Hypothalamus (tissue), 51 donors: ENCODE measurements around the gene SMARCD3.

Experiments
- DNase-seq, 51 donors: peaks; one replicate each; lab custom pipeline; 2025; lab: John Stamatoyannopoulos, UW

SMARCD3 gene

GRCh38 chr7:151273651-151274390, 25.3 kb upstream of the SMARCD3 start:
- DNase-seq, result no peak

- DNase-seq, result no peak
Observed at GRCh38 chr7:151272877-151273276, 24.4 kb upstream of the SMARCD3 start.

- peak in 1 of 51 donors; percentile 30 for DNase-seq
Observed at GRCh38 chr7:151272405-151272804, 23.9 kb upstream of the SMARCD3 start.

GRCh38 chr7:151271699-151272355, 23.3 kb upstream of the SMARCD3 start:
- DNase-seq, result peak in 3 of 51 donors; percentile 22 to 33 (median 27)

- DNase-seq, result no peak
Observed at GRCh38 chr7:151269511-151269910, 21.0 kb upstream of the SMARCD3 start.

GRCh38 chr7:151265351-151265931, 16.9 kb upstream of the SMARCD3 start:
- DNase-seq, result no peak

- DNase-seq, result no peak
Observed at GRCh38 chr7:151264615-151265014, 16.1 kb upstream of the SMARCD3 start.

- no peak for DNase-seq
Observed at GRCh38 chr7:151261529-151261928, 13.0 kb upstream of the SMARCD3 start.

GRCh38 chr7:151260883-151261282, 12.4 kb upstream of the SMARCD3 start:
- no peak for DNase-seq

GRCh38 chr7:151260471-151260870, 12.0 kb upstream of the SMARCD3 start:
- no peak for DNase-seq

GRCh38 chr7:151257990-151258389, 9.5 kb upstream of the SMARCD3 start:
- DNase-seq, result no peak

- DNase-seq, result peak in 1 of 51 donors; percentile 61
Observed at GRCh38 chr7:151256410-151257045, 8.0 kb upstream of the SMARCD3 start.

- DNase-seq, result no peak
Observed at GRCh38 chr7:151255390-151255789, 6.9 kb upstream of the SMARCD3 start.

- no peak for DNase-seq
Observed at GRCh38 chr7:151254851-151255250, 6.4 kb upstream of the SMARCD3 start.

- DNase-seq, result peak in 1 of 51 donors; percentile 19
Observed at GRCh38 chr7:151254316-151254715, 5.8 kb upstream of the SMARCD3 start.

- DNase-seq, result no peak
Observed at GRCh38 chr7:151252961-151253711, 4.6 kb upstream of the SMARCD3 start.

GRCh38 chr7:151252561-151252835, 4.0 kb upstream of the SMARCD3 start:
- peak in 1 of 51 donors; percentile 67 for DNase-seq

- peak in 46 of 51 donors; percentile 45 to 86 (median 74) for DNase-seq
Observed at GRCh38 chr7:151251689-151252560, 3.4 kb upstream of the SMARCD3 start.

- DNase-seq, result peak in 15 of 51 donors; percentile 32 to 72 (median 60)
Observed at GRCh38 chr7:151251328-151251688, 2.8 kb upstream of the SMARCD3 start.
